ENCODE results near the gene CLEC17A.
A peak's percentile ranks its signal among the peaks of the same experiment; 100 is the strongest.

CLEC17A gene

DNA sequence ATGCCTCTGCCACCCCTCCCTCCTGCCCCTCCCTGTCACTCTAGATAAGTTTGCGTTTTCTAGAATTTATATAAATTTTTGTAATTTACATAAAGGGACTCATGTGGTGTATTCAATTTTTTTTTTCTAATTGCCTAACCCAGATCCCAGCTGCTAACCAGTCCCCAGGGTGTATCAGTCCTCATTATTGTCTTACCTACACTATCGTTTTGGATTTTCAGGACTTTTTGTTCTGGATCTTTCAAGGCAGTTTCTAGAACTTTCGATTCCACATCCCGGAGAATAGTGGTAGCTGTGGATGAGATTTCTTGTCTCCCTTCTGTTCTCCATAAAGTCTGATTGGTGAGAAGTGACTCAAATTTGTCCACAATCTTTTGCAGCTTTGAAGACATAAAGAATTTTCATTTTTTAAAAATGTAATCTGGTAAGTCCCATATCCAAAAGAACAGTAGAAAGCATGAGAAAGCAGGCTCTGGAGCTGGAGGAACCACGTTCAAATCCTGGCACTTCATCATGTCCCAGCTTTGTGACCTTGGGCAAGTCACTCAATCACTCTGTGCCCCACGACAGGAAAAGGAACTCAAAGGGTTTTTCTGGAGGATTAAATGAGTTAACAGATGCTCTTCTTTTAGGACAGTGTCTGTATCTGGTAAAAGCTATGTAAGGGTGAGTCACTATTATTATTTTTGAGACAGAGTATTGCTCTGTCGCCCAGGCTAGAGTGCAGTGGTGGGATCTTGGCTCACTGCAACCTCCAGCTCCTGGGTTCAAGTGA is 72.1 kb downstream of the CLEC17A start:
- DNase-seq (ENCODE audit: low spot score) = no peak

DNA sequence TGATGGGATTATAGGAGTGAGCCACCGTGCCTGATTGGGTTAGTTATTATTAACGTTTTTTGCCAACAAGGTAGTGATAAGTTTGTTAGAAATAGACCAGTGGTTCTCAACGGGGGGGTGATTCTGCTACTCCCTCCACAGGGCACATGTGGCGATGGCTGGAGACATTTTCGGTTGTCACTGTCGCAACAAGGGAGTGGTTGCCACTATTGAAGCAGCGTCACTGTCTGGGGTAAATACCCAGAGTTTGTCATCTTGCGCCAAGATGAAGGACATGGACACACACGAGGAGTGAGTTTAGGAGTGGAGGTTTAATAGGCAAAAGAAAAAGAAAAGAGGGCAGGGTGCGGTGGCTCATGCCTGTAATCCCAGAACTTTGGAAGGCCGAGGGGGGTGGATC is 72.8 kb downstream of the CLEC17A start:
- DNase-seq (ENCODE audit: low spot score) = no peak

DNA sequence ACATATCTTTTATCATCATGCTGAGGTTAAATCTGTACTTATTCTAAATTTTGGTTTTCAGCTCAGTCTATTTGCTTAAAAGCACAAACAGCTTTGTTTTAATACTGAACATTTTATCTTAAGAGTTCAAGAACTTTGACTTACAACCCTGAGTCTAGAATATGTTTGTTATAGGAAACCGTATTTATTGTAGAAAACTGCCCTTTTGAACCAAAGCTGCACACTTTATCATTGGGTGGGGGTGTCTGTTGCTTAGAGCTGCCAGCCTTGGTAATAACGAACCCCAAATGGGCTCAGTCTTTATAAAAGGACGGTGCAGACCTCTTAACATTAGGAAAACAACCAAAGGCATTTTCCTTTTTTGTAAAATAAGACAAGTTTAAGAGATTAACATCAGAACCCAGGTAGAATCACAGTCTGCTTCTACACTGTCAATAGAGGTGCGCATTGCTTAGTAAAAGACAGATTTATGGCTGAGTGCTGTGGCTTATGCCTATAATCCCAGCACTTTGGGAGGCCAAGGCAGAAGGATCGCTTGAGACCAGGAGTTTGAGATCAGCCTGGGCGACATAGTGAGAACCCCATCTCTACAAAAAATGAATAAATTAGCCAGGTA is 77.1 kb downstream of the CLEC17A start:
- no peak for DNase-seq (ENCODE audit: low spot score)

DNA sequence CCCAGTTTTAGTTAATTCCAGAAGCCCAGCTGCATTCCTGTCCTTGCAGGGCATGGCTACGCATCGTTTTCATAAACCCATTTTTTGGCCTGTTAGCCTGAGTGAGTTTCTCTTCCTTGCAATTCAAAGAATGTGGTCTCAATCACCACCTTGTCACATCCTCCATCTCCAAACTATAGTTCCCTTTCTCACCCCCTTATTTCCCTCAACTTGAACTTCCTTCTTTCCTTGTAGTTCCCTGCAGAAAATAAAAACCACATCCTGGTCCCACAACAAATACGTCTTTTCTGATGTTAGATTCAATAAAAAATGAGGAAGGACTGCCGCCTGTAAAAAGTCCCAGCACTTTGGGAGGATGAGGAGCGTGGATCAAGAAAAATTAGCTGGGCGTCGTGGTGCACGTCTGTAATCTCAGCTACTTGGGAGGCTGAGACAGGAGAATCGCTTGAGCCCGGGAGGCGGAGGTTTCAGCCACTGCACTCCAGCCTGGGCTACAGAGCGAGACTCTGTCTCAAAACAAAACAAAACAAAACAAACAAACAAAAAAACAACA is 78.6 kb downstream of the CLEC17A start:
- DNase-seq (ENCODE audit: low spot score) = peak; percentile 76

Measured in pons (tissue), 1 donor.